GM19023 (cell line): Measurements from ENCODE around the gene KLHL18.
"Not testable (repeated sequence)": the region's sequence is repeated elsewhere in the genome, so short reads cannot be mapped to it uniquely, and the experiment has no call there.

Source experiments
- ATAC-seq: cut with Tn5 transposase; IDR thresholded peaks from one replicate; pipeline ENCODE4 v1.9.1; 2021; ENCODE audit warnings: mild to moderate bottlenecking, moderate library complexity; ENCODE audit not compliant: unreplicated experiment

The KLHL18 gene

GRCh38 chr3:47310391-47310790 lies 27.6 kb downstream of the KLHL18 start:
- ATAC-seq = no peak

- ATAC-seq = no peak
Measured at GRCh38 chr3:47313341-47314055, 30.8 kb downstream of the KLHL18 start.

- ATAC-seq = no peak
Measured at GRCh38 chr3:47314056-47314764, 31.5 kb downstream of the KLHL18 start.

- no peak for ATAC-seq
Measured at GRCh38 chr3:47315069-47315647, 32.4 kb downstream of the KLHL18 start.

GRCh38 chr3:47316151-47316550 lies 33.4 kb downstream of the KLHL18 start:
- ATAC-seq = not testable (repeated sequence)

GRCh38 chr3:47318916-47319315 lies 36.2 kb downstream of the KLHL18 start:
- ATAC-seq = no peak

- no peak for ATAC-seq
Measured at GRCh38 chr3:47319956-47320355, 37.2 kb downstream of the KLHL18 start.

- ATAC-seq = no peak
Measured at GRCh38 chr3:47323431-47324277, 40.9 kb downstream of the KLHL18 start.

- no peak for ATAC-seq
Measured at GRCh38 chr3:47324278-47324865, 41.6 kb downstream of the KLHL18 start.

GRCh38 chr3:47333907-47334306 lies 51.2 kb downstream of the KLHL18 start:
- no peak for ATAC-seq

- no peak for ATAC-seq
Measured at GRCh38 chr3:47337656-47338055, 54.9 kb downstream of the KLHL18 start.

- no peak for ATAC-seq
Measured at GRCh38 chr3:47339951-47340350, 57.2 kb downstream of the KLHL18 start.

GRCh38 chr3:47340866-47341265 lies 58.1 kb downstream of the KLHL18 start:
- ATAC-seq = no peak

GRCh38 chr3:47342151-47342550 lies 59.4 kb downstream of the KLHL18 start:
- no peak for ATAC-seq

GRCh38 chr3:47342812-47343211 lies 60.1 kb downstream of the KLHL18 start:
- ATAC-seq = no peak

- ATAC-seq = no peak
Measured at GRCh38 chr3:47343471-47343971, 60.8 kb downstream of the KLHL18 start.

- ATAC-seq = no peak
Measured at GRCh38 chr3:47344971-47345370, 62.2 kb downstream of the KLHL18 start.

- peak; percentile 58 for ATAC-seq
Measured at GRCh38 chr3:47347217-47347801, 64.6 kb downstream of the KLHL18 start.

- no peak for ATAC-seq
Measured at GRCh38 chr3:47348411-47349154, 65.8 kb downstream of the KLHL18 start.

- no peak for ATAC-seq
Measured at GRCh38 chr3:47355010-47355409, 72.3 kb downstream of the KLHL18 start.
